Measurements from ENCODE around the gene LAMB4.
A peak's percentile ranks its signal among the peaks of the same experiment; 100 is the strongest.

The LAMB4 gene

GRCh38 chr7:107996072-107996882 lies 133.9 kb downstream of the LAMB4 start:
- TF ChIP-seq CTCF (IDR thresholded peaks at IDR 0.05; ENCODE audit: low read depth, low read length, missing control alignments): no peak
- no peak overlapping the region for H3K4me3 ChIP-seq (ENCODE audit: low read depth, low read length)
- DNase-seq (ENCODE audit: low read depth): no peak

- no peak for TF ChIP-seq CTCF (IDR thresholded peaks at IDR 0.05; ENCODE audit: low read depth, low read length, missing control alignments)
- no peak overlapping the region for H3K4me3 ChIP-seq (ENCODE audit: low read depth, low read length)
- DNase-seq (ENCODE audit: low read depth): no peak
Measured at GRCh38 chr7:107995184-107996071, 134.7 kb downstream of the LAMB4 start.

- no peak overlapping the region for H3K4me3 ChIP-seq (ENCODE audit: low read depth, low read length)
- DNase-seq (ENCODE audit: low read depth): no peak
- no peak for TF ChIP-seq CTCF (IDR thresholded peaks at IDR 0.05; ENCODE audit: low read depth, low read length, missing control alignments)
Measured at GRCh38 chr7:107994421-107995030, 135.6 kb downstream of the LAMB4 start.

GRCh38 chr7:107993891-107994291 lies 136.3 kb downstream of the LAMB4 start:
- no peak overlapping the region for H3K4me3 ChIP-seq (ENCODE audit: low read depth, low read length)
- no peak for TF ChIP-seq CTCF (IDR thresholded peaks at IDR 0.05; ENCODE audit: low read depth, low read length, missing control alignments)
- DNase-seq (ENCODE audit: low read depth): no peak

GRCh38 chr7:107989618-107990373 lies 140.4 kb downstream of the LAMB4 start:
- TF ChIP-seq CTCF (IDR thresholded peaks at IDR 0.05; ENCODE audit: low read depth, low read length, missing control alignments): no peak
- H3K4me3 ChIP-seq (ENCODE audit: low read depth, low read length): no peak overlapping the region
- DNase-seq (ENCODE audit: low read depth): no peak

- H3K4me3 ChIP-seq (ENCODE audit: low read depth, low read length): no peak overlapping the region
- peak; percentile 37 for TF ChIP-seq CTCF (IDR thresholded peaks at IDR 0.05; ENCODE audit: low read depth, low read length, missing control alignments)
- no peak for DNase-seq (ENCODE audit: low read depth)
Measured at GRCh38 chr7:107982918-107983389, 147.2 kb downstream of the LAMB4 start.

Data from GM12864 (cell line).